Embryonic facial prominence (tissue), 1 donor: ENCODE data around the gene HEXD.
"Not testable (repeated sequence)": the region's sequence is repeated elsewhere in the genome, so short reads cannot be mapped to it uniquely, and the experiment has no call there.

Experiments
- DNase-seq: peaks from one replicate; pipeline ENCODE4 v3.0.0-alpha.2; 2016; ENCODE audit errors: extremely low spot score

Gene HEXD

DNA sequence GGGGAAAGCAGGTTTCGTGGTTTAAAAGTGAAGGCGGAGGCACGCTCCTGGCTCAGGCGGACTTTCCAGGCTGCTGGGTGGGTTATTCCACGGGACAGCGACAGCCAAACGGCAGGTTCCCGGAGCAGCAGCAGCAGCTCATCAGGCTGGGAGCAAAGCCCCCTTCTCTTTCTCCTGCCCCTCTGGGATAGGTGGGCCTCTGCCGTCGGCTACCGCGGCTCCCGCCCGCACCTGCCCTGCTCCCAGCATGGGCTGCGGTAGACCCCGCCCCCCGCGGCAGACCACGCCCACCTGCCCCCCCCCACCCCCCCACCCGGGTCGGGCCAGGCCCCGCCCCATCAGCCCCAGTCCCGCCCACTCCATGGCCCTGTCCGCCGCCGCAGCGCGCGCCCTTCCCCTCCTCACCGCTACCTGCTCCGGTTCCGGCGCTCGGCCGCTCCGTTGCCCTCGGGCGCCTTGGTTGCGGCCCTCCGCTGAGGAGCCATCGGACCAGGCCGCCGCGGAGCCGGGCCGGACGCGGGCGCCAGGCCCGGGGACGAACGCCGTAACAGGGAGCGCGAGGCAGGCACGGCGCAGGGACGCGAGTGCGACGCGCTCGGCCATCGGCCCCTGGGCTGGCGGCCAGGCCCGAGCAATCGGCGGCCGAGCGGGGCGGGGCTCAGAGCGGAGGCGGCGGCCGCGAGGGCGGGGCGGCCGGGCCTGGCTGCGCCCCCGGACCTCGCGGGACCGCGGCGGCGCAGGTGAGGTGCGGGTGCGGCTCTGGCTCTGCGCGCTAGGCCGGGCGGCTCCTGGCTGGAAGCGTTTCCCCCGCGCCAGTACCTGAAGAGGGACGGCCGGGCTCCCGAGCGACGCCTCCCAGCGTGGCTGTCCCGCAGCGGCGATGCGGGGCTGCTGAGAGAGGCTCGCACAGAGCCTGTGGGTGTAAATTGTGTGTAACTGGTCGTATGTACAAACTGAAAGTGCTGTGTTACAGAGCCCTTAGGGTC lies at the start of gene HEXD, which contains the start of gene OGFOD3:
HEXD (plus strand) TSS at position 347 of the 986 bp plus-strand sequence. CDS start 1,453 bp downstream, outside the sequence.
OGFOD3 (minus strand) TSS at position 586 of the 986 bp plus-strand sequence; CDS start at position 485, 101 bp downstream.
- peak; percentile 53 for DNase-seq

DNA sequence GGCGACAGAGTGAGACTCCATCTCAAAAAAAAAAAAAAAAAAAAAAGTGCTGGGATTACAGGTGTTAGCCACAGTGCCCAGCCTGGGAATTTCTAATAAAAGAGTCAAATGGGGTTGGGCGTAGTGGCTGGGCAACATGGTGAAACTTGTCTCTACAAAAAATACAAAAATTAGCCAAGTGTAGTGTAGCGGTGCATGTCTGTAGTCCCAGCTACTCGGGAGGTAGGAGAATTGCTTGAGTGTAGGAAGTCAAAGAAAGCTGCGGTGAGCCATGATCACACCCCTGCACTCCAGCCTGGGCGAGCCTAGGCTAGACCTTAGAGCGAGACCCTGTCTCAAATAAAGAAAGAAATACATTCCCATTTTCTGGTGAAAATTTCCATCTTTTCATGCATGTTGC lies 48.9 kb upstream of the HEXD start:
- no peak for DNase-seq

DNA sequence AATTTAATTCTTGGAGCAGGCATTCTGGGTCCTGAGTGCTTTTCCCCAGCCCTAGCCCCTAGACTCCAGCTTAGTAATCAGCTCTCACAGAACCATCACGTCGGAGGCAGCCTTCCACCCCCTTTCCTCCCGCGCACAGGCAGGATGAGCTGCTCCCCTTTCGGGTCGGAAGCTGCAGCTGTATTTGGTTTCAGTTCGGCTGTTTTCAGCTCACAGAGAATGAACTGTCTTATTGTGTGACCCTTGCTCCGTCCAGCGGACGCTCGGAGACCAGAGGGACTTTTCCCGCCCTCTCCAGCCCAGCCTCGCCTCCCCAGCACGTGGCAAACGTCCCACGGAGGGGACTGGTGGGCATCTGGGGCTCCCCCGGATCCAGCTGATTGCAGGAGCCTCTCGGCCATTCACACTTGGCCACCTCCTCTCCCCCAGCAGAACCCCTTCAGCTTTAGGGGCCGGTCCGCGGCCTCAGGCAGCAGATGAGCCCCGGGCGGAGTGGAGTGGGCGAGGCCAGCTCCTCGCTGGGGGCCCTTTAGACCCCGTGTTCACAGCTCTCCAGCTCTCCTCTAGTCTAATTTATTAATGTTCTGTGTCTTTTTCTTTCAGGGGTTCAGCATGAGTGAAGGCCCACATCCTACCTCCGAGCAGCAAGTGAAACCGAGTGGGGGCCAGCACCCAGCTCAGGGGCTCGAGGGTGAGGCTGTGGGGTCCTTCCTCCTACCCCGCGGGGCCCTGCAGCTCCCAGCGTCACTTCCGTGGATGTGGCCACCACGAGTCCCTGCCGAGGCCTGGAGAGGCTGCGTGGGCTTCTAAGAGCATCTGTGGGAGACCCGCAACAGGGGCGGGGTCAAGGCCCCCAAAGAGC lies 47.4 kb upstream of the HEXD start:
- no peak for DNase-seq

DNA sequence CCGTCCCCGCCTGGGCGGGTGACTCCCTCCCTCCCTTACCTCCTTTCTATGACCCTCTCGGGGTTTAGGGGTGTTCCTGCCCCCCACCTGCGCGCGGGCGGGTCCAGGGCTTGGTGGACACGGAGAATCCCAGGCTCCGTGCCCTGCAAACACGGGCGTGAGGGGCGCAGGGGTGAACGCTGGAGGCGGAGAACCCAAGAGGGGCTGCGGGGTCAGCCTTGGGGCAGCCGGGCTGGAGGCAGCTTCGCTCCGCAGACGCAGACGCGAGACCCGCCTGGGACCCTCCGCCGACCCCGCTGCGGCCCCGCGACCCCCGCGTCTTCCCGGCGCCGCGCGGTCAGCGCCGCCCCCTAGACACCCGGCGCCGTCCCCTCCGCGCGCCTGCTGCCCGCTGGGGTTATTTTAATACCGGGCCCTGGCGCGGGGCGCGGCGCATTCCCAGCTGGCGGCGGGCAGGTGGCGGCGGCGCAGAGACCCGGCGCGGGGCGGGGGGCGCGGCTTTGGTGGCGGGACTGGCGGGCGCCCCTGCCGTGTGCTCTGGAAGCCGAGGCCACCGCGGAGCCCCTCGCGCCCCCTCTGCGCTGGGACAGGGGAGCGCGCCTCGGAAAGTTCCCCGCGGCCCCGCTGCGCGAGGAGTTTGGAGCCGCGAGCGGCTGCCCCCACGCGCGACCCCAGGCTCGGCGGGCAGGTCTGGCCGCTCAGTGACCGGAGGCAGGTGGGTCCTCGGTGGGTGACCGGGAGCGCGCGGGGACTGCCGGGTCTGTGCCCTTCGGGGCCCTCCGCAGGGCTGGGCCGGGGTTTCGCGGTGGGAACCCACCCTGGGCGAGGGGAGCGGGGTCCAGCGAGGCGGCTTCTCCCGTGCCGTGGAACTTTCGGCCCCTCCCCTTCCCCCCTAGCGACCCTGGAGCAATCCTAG lies 46.6 kb upstream of the HEXD start, which contains the start of gene UTS2R:
UTS2R (plus strand) TSS at position 433 of the 916 bp plus-strand sequence. CDS start 2,560 bp downstream, outside the sequence.
- no peak for DNase-seq

DNA sequence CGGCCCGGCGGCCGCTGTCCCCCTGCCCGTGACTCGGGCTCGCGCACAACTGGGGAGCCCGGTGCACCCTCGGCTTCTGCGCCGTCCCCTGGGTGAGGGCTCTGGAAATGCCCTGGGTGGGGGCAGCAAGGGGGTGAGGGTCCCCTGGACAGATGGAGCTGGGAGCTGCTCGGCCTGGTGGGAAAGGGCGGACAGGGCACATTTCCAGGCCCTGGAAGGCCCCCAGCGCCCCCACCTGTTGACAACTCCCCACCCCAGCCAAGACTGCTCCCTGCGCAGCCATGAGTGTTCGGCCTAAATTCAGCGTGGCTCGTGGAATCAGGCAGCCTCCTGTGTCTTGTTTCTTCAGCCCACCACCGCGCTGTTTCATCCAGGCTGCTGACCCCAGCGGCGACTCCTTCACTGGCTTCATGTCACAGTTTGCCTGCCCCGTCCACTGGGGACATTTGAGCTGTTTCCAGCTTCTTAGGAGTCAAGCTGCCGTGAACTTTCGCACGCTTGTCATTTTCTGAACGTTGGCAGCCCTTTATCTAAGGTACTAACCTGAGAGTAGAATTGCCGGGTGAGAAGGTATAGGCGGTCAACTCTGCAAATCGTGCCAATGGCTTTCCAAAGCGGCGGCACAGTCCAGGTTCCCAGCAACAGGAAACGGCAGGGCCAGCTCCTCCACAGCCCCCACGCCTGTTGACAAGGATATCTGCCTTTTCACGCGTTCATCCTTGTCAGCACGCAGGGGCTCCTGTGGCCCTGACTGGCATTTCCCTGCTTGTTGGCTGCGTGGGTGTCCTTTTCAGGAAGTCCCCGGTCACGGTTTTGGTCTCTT lies 45.7 kb upstream of the HEXD start:
- no peak for DNase-seq

DNA sequence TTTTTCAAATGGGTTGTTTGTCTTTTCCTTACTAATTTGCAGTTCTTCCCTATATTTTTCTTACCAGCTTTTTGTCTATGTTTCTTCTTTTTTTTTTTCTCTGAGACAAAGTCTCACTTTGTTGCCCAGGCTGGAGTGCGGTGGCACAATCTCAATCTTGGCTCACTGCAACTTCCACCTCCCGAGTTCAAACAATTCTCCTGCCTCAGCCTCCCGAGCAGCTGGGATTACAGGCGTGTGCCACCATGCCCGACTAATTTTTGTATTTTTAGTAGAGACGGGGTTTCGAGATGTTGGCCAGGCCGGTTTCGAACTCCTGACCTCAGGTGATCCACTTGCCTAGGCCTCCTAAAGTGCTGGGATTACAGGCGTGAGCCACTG lies 45.1 kb upstream of the HEXD start:
- DNase-seq: not testable (repeated sequence)

DNA sequence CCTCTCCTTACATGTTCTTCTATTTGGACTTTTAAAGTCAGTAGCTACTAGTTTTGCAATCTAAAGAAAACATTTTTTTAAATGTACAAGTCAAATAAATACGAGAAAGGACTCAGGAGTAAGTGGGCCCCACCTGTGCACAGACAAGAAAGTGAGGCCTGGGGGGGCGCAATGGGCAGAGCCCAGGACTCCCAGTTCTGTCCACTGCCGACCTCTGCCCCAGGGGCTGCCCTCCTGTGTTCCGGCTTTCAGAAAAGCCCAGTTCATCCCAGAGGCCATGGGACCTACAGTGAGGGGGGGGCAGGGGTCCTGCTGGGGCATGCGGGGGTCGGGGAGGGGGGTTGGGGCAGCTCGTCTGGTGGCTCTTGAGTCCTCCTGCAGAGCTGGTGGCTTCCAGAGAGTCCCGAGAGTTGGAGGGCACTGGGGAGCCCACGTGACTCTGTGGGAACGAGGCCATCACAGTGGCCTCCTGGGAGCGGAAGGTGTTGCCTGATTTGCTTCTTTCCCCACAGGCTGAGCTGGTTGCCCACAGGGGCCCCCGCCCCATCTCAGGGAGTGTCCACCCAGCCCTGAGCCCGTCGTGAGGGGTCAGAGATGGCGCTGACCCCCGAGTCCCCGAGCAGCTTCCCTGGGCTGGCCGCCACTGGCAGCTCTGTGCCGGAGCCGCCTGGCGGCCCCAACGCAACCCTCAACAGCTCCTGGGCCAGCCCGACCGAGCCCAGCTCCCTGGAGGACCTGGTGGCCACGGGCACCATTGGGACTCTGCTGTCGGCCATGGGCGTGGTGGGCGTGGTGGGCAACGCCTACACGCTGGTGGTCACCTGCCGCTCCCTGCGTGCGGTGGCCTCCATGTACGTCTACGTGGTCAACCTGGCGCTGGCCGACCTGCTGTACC lies 44.2 kb upstream of the HEXD start:
- no peak for DNase-seq

DNA sequence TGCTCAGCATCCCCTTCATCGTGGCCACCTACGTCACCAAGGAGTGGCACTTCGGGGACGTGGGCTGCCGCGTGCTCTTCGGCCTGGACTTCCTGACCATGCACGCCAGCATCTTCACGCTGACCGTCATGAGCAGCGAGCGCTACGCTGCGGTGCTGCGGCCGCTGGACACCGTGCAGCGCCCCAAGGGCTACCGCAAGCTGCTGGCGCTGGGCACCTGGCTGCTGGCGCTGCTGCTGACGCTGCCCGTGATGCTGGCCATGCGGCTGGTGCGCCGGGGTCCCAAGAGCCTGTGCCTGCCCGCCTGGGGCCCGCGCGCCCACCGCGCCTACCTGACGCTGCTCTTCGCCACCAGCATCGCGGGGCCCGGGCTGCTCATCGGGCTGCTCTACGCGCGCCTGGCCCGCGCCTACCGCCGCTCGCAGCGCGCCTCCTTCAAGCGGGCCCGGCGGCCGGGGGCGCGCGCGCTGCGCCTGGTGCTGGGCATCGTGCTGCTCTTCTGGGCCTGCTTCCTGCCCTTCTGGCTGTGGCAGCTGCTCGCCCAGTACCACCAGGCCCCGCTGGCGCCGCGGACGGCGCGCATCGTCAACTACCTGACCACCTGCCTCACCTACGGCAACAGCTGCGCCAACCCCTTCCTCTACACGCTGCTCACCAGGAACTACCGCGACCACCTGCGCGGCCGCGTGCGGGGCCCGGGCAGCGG lies 43.4 kb upstream of the HEXD start:
- no peak for DNase-seq

DNA sequence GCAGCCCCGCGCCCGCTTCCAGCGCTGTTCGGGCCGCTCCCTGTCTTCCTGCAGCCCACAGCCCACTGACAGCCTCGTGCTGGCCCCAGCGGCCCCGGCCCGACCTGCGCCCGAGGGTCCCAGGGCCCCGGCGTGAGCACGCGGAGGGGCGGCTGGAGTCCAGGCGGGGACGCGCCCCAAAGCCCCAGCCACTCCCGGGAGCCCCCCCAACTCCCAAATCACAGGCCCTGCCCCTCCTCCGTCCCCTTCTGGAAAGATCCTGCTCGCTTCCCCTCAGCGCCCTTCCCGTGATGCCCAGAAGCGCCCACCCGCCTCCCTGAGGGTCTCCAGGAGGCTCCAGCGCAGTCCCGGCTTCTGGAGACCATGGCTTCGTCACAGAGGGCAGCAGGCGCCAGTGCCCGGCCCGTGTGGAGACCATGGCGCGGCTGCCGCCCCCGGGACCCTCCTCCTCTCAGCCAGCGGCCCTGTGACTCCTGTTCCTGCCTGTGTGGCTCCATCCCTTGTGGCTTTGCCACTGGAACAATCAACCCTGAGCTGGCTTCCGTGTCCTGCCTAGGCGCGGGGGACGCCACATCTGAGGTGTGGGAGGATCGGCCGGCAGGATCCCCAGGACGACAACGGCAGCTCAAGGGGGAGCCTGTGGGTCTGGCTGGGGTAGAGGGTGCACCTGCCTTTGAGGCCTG lies 42.6 kb upstream of the HEXD start:
- DNase-seq: no peak

DNA sequence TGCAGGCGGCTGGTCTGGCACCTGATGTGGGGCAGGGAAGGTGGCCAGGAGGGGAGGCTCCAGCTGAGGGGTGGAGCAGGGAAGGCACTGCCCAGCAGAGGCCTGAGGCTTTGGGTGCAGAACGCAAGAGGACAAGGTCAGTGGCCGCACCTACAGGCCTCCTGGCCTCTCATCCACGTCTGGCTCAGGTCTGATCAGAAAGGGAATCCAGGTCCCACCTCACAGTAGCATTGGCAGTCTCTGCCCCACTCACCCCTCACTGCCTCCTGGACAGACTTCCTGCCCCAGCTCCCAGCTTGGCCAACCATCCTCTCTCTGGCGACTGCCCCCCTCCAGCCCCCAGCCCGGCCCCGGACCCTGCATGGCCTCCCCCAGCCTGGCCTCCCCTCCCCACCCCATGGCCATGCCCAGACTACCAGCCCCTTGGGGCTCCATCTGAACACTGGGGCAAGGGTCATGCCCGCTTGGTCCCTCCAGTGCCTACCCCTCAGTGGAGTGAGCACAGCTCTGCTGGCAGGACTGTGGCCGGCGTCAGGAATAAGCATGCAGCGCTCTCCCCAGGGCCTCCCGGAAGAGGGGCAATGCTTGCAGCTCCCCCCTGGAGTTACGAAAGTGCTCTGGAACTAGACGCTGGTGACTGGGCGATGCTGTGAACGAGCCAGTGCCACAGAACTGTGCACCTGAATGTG lies 42.0 kb upstream of the HEXD start:
- no peak for DNase-seq

DNA sequence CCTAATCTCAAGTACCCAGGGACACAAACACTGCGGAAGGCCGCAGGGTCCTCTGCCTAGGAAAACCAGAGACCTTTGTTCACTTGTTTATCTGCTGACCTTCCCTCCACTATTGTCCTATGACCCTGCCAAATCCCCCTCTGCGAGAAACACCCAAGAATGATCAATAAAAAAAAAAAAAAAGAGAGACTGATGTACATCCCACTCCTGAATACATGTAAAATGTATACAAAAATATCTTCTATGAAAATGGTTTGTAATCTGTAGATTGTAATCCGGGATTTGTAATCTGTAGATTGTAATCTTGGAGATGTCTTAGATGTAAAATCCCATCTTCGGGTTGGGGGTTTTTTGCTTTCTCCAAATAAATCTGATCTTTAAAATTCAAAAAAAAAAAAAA lies 40.9 kb upstream of the HEXD start:
- not testable (repeated sequence) for DNase-seq

DNA sequence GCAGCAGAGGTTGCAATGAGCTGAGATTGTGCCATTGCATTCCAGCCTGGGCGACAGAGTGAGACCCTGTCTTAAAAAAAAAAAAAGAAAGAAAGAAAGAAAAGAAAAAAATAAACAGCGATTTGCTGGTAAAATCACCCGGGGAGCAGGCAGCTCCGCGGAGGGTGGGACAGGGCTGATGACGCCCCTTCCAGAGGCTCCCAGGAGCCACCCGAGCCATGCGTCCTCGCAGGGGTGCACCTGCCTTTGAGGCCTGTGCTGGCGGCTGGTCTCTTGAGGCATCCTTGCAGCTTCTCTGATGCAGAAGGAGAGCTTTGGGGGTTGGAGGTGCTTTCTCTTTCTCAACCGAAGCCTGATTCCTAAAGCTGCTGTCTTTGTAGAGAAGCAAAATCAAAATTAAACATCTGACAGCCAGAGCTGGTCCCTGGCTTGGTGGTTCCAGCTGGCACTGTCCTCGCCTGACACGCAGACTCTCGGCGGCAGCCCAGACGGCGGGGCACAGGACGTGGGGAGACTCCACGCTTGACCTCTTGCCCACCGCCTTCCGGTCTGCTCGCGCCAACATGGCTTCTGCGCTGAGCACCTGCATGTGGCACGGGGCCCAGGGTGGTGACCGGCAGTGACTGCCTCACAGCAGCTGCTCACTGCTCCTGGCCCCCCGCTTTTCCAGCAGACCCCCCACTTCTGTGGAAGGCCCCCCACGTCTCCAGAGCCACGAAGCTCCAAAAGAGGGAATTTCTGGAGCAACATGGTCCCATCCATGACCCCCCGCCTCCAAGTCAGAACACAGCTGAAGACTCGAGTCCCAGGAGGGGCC lies 40.0 kb upstream of the HEXD start:
- DNase-seq: no peak

DNA sequence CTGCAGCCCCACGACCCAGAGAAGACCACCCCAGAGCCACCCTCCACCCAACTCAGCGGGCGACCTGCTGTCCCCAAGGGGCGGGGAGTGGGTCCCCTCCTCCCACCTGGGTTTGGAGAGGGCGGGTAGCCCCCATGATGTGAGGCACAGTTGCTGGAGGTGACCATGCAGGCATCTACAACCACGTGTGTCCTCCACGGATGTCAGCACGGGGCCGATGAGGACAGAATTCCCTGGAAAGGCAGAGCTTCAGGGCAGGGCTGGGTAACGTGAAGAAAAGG lies 39.5 kb upstream of the HEXD start:
- no peak for DNase-seq

DNA sequence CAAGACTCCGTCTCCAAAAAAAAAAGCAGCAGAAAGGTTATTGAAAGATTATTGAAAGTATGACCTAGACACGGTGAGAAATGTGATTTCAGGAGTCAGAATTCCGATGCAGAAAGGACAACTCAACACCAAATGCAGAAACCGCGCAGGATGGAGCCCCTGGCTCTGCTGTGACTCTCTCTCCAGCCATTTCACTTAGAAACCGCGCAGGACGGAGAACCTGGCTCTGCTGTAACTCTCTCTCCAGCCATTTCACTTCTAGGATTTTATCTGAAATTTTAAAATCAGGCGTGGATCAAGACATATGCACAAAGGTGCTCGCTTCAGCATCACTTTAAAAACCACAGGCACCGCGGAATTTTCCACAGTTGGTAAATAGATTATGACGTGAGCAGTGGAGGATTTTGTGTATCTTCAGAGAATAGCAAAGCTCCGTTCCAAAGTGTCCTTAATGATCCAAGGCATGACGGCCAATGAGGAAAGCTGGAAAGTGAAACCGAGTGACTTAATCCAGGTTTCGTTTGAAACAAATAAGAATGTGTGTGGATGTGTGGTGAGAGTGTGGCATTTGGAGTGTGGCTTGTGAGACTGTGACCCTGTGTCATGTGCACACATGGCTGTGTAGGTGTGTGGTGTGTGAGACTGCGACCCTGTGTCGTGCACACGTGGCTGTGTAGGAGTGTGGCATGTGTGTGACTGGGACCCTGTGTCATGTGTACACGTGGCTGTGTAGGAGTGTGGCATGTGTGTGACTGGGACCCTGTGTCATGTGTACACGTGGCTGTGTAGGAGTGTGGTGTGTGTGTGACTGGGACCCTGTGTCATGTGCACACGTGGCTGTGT lies 37.1 kb upstream of the HEXD start:
- no peak for DNase-seq

DNA sequence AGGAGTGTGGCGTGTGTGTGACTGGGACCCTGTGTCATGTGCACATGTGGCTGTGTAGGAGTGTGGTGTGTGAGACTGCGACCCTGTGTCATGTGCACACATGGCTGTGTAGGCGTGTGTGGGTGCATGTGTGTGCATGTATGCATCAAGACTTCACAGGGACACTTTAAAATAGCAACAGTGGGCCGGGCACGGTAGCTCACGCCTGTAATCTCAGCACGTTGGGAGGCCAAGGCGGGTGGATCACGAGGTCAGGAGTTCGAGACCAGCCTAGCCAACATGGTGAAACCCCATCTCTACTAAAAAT lies 36.5 kb upstream of the HEXD start:
- DNase-seq: not testable (repeated sequence)
